HG03460 (cell line): ENCODE measurements around the gene HSD3B7.

Experiments
- ATAC-seq: cut with Tn5 transposase; IDR thresholded peaks from one replicate; pipeline ENCODE4 v1.9.1; 2021; ENCODE audit not compliant: unreplicated experiment

The HSD3B7 gene

DNA sequence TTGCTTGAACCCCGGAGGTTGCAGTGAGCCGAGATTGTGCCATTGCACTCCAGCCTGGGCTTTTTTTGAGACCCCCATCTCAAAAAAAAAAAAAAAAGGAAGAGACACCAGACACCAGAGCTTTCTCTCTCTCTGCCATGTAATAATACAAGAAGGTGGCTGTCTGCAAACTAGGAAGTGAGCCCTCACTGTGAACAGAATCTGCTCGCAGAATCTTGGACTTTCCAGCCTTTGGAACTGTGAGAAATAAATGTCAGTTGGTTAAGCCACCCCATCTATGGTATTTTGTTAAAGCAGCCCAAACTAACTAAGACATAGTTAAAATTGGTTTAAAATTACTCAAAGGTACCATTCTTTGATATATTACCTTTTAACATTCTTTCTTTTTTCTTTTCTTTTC, 35.5 kb downstream of the HSD3B7 start:
- no peak for ATAC-seq

DNA sequence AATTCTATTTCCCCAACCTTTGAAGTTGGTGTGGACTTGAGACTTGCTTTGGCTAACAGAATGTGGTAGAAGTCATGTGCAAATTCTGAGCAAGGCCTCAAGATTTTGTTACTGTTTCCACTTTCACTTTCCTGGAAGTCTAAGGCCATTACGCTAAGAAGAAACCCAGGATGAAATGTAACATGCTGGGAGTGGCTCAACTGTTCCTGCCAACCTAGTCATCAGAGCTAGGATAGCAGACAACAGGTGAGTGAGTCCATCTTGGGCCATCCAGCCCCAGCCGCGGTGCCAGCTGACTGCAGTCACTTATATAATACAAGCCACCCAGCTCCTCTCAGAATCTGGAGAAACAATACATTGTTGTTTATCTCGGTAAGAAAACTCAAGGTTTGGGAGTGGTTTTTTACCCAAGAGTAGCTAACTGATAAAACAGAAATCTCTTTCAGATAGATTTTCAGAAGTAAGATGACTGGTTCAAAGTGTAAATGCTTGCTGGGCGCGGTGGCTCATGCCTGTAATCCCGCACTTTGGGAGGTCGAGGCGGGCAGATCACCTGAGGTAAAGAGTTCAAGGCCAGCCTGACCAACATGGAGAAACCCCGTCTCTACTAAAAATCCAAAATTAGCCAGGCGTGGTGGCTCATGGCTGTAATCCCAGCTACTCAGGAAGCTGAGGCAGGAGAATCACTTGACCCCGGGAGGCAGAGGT, 37.7 kb downstream of the HSD3B7 start:
- no peak for ATAC-seq

DNA sequence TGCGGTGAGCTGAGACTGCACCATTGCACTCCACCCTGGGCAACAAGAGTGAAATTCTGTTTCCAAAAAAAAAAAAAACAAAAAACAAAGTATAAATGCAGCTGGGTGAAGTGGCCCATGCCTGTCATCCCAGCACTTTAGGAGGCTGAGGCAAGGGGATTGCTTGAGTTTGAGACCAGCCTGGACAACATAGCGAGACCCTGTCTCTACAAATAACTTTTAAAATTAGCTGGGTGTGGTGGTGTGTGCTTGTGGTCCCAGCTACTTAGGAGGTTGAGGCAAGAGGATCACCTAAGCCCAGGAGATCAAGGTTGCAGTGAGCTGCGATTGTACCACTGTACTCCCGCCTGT, 38.2 kb downstream of the HSD3B7 start:
- ATAC-seq: no peak

DNA sequence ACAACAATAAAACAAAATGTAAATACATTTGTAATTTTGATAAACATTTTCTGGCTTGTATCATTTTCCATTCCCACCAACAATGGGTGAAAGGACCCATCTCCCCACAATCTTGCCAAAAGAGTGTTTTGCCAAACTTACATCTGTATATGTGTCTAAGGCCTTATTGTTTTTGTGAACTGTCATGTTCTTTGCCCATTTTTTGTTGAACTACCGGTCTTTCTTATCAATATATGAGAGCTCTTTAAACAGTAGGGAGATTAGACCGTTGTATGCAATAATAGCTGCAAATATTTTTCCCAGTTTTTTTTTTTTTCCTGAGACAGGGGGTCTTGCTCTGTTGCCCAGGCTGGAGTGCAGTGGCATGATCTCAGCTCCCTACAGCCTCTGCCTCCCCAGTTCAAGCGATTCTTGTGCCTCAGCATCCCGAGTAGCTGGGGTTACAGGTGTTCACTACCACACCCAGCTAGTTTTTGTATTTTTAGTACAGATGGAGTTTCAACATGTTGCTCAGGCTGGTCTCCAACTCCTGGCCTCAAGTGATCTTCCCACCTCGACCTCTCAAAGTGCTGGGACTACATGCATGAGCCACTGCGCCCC, 38.7 kb downstream of the HSD3B7 start:
- ATAC-seq: no peak

DNA sequence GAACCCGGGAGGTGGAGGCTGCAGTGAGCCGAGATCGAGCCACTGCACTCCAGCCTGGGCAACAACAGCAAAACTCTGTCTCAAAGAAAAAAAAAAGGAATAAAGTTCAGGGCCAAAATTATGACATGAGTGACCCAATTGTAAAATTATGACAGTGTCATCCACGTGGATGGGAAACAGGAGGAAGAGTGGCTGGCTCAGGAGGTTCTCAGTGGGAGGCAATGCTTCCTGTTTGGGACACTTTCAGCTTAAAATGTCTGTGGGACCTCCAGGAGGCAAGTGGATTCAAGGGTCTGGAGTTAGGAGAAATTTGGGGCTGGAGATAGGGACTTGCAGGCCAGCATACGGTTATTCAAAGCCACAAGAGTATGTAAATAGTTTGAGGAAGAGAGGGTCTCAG, 40.3 kb downstream of the HSD3B7 start:
- ATAC-seq: no peak

DNA sequence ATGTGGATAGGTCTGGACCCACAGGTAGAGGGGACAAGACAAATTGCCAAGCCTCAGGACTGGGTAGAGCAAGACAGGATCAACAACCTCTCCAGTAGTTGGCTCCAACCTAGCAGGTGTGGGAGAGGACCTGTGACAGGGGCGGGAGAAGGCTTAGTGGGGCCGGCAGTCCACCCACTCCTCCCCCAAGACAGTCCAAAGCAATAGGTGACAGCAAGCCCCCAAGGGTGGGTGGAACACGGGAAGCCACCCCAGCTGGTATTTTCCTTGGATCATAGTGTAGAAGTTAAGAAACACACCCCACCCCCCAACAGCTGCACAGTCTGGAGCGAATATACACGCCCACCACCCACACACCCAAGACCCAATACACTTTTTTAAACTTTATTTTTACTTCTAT, 44.3 kb downstream of the HSD3B7 start:
- ATAC-seq: no peak

DNA sequence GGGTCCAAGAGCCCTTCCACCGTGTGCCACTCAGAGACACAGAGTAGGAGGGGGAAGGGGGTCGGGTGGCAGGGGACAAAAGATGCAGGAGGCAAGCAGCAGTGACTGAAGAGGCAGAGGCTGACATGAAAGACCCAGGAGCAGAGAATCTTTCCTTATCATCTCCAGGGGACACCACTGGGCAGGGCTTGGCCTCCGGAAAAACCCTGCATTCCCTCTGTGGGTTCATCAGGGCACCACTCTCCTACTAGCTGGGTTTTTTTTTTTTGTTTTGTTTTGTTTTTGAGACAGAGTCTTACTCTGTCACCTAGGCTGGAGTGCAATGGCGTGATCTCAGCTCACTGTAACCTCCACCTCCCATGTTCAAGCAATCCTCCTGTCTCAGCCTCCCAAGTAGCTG, 46.3 kb downstream of the HSD3B7 start:
- no peak for ATAC-seq

DNA sequence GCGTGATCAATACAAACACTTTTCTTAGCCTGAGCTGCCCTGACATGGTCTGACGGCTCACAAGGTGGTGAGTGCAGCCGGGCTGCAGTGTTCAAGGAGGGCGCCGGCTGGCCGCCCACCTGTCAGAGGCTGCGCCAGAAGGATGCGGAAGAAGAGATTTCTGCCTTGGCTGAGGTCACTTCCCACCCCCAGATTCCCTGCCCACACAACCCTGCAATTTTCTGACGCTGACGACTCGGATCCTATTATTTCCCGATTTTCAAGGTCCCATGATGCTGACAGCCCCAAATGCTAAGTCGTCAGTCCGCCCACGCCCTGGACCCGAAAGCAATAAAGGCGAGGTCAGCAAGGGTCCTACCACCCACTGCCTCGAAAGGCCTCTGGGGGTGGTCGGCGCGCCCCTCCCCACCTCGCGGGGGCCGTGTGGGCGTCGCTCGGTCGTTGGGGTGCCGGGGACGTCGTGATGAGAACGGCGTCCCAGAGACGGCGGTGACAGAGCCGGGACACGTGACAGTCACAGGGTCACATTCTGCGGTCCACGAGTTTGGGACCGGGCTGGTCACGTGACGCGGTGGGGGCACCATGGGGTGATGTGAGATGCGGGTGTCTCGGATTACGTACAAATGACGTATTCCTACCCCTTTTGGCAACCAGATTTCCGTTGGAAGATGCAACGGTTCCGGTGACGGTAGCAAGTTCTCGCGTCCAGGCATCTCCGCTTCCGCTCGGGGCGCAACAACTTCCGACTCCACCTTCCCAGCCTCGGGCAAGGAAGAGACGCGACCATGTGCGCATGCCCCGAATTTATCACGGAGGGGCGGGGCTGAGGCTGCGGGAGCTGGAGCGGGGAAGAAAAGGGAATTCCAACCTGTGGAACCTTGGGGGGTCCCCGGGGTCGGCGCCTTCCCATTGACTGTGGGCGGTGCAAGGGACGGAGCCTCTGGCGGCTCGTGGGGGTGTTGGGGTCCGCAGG, 48.0 kb downstream of the HSD3B7 start, which contains the start of gene STX4:
Gene STX4 (plus strand): TSS at position 823 of the 973 bp plus-strand sequence. CDS start 248 bp downstream, outside the sequence.
- ATAC-seq: peak; percentile 67

DNA sequence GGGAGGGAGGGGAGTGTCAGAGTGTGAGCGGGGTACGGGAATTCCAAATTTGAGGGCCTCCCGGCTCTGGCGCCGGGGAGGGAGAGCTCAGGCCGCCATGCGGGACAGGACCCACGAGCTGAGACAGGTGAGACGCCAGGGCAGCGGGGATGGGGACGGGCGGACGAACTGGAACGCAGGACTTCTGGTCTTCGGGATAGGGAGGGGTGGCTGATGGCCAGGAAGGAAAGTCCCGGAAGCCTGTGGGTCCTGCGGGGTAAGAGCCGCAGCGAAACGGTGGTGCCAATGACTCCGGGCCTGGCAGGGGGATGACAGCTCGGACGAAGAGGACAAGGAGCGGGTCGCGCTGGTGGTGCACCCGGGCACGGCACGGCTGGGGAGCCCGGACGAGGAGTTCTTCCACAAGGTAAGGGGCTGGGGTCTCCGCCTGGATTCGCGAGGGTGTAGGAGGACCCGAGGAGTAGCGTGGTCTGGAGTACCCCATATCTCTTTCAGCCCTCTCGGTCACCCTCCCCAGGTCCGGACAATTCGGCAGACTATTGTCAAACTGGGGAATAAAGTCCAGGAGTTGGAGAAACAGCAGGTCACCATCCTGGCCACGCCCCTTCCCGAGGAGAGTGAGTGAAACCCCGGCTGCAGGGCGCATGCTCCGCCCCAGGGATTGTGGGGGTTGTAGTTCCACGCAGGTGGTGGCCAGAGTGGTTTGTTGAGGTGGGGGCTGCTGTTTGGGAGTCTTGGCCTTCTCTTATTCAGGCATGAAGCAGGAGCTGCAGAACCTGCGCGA, 48.9 kb downstream of the HSD3B7 start:
- peak; percentile 41 for ATAC-seq

DNA sequence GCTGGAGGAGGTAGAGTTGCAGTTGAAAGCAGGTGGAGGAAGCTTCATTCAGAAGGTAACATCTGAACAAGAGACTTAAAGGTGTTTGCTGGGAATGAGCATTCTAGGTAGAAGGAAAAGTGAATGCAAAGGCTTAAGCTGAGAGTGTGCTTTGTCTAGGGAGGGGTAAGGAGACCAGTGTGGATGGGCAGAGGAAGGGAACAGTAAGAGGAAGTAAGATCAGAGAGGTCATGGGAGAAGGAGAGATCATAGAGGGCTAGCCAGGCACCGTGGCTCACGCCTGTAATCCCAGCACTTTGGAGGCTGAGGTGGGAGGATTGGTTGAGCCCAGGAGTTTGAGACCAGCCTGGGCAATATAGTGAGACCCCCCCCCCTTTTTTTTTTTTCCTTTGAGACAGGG, 51.7 kb downstream of the HSD3B7 start:
- no peak for ATAC-seq
